H1 (cell line): ENCODE measurements around the gene ABCA2.

Experiments
- ATF2 ChIP-seq: IDR thresholded peaks from 2 replicates; pipeline ENCODE4 v1.6.1; 2012; ENCODE audit warnings: low read length, inconsistent platforms
- BACH1 ChIP-seq: IDR thresholded peaks from 2 replicates; pipeline ENCODE4 v1.6.1; 2012; ENCODE audit warnings: low read length, improper control_type of control experiment
- CBX5 ChIP-seq: fragments of 300-800, 300-1000 bp; sonication (generic); IDR thresholded peaks from 2 replicates; pipeline ENCODE4 v1.7.1; 2016; ENCODE audit warnings: antibody characterized with exemption, low read length, low read depth
- CTCF ChIP-seq, 3 experiments: IDR thresholded peaks; 1 replicate in 2 of 3; 2 replicates in 1 of 3; pipeline versions ENCODE4 v1.5.1 to v1.6.1; 2011; ENCODE audit warnings: low read length in 3 of 3, mild to moderate bottlenecking in 3 of 3, inconsistent platforms in 2 of 3, low read depth in 1 of 3, moderate library complexity in 1 of 3; ENCODE audit not compliant: insufficient read depth in 1 of 3; ENCODE audit errors: control extremely low read depth in 1 of 3
- EP300 ChIP-seq, 2 experiments: IDR thresholded peaks; 1 replicate in 1 of 2; 2 replicates in 1 of 2; pipeline ENCODE4 v1.6.1; 2011 to 2012; ENCODE audit warnings: low read depth in 2 of 2, low read length in 2 of 2, mild to moderate bottlenecking in 2 of 2, borderline replicate concordance in 1 of 2, inconsistent platforms in 1 of 2, moderate library complexity in 1 of 2
- EZH2 ChIP-seq: fragments of 200-600 bp; sonication (generic); IDR thresholded peaks from 2 replicates; pipeline ENCODE4 v1.7.1; 2012; ENCODE audit warnings: low read depth, mild to moderate bottlenecking, moderate library complexity, low read length, inconsistent platforms; ENCODE audit not compliant: severe bottlenecking
- JUN ChIP-seq: IDR thresholded peaks from 2 replicates; pipeline ENCODE4 v1.6.1; 2011; ENCODE audit warnings: low read depth, mild to moderate bottlenecking, improper control_type of control experiment, low read length
- PHF8 ChIP-seq: fragments of 200-600 bp; sonication (generic); conservative IDR thresholded peaks from 2 replicates; pipeline ENCODE4 v1.7.1; 2012; ENCODE audit warnings: low read depth, mild to moderate bottlenecking, inconsistent platforms, low read length, moderate library complexity
- POLR2A ChIP-seq, 2 experiments: IDR thresholded peaks; 1 replicate in 1 of 2; 2 replicates in 1 of 2; pipeline ENCODE4 v1.6.1; 2011; ENCODE audit warnings: low read depth in 2 of 2, low read length in 2 of 2, mild to moderate bottlenecking in 2 of 2; ENCODE audit errors: control extremely low read depth in 1 of 2
- RAD21 ChIP-seq, 2 experiments: IDR thresholded peaks in 1 of 2; conservative IDR thresholded peaks in 1 of 2; 2 replicates each; pipeline ENCODE4 v1.6.1; 2011; ENCODE audit warnings: low read depth in 2 of 2, low read length in 2 of 2, improper control_type of control experiment in 1 of 2, inconsistent platforms in 1 of 2, mild to moderate bottlenecking in 1 of 2, moderate library complexity in 1 of 2
- RFX5 ChIP-seq: IDR thresholded peaks from 2 replicates; pipeline ENCODE4 v1.6.1; 2011; ENCODE audit warnings: low read depth, low read length, improper control_type of control experiment, borderline replicate concordance
- RXRA ChIP-seq: IDR thresholded peaks from 2 replicates; pipeline ENCODE4 v1.6.1; 2011; ENCODE audit warnings: low read depth, mild to moderate bottlenecking, low read length, moderate library complexity; ENCODE audit not compliant: insufficient read depth
- TAF1 ChIP-seq: IDR thresholded peaks from 2 replicates; pipeline ENCODE4 v1.6.1; 2011; ENCODE audit warnings: mild to moderate bottlenecking, low read depth, low read length
- USF2 ChIP-seq: IDR thresholded peaks from 2 replicates; pipeline ENCODE4 v1.6.1; 2011; ENCODE audit warnings: low read length, improper control_type of control experiment

GRCh38 chr9:137037483-137037882, 9.4 kb upstream of the ABCA2 start:
- TF ChIP-seq JUN (no peak), USF2 (no peak), RXRA (no peak), EZH2 (no peak), CTCF (IDR thresholded peaks at IDR 0.05; ENCODE audit: control extremely low read depth in 1 of 3, insufficient read depth in 1 of 3, low read depth in 1 of 3, low read length in 3 of 3) (no peak), RFX5 (no peak), POLR2A (IDR thresholded peaks at IDR 0.05; ENCODE audit: control extremely low read depth in 1 of 2, low read depth in 2 of 2, low read length in 2 of 2) (no peak), TAF1 (no peak), PHF8 (no peak), RAD21 (IDR thresholded peaks at IDR 0.05 in 1 of 2, conservative IDR thresholded peaks at IDR 0.05 in 1 of 2; ENCODE audit: low read depth in 2 of 2, low read length in 2 of 2) (no peak), ATF2 (no peak), CBX5 (no peak), EP300 (IDR thresholded peaks at IDR 0.05; ENCODE audit: borderline replicate concordance in 1 of 2, low read depth in 2 of 2, low read length in 2 of 2) (no peak), BACH1 (no peak)
